ENCODE results near the gene WNT7A. TPM values are rescaled to one million over a fixed set of nuclear protein-coding genes. Genes with fewer than 3 reads are reported as not detected.

WNT7A gene
- total and polyA plus RNA-seq, 4 donors: 1.7 to 4.8 (median 2.0) TPM

GRCh38 chr3:13822042-13822441 lies 57.8 kb downstream of the WNT7A start:
- Histone ChIP-seq H3K9ac (ENCODE audit: insufficient read depth in 1 of 2, low read length in 2 of 2) (no peak overlapping the region), H3K9me3 (ENCODE audit: control insufficient read depth in 4 of 4, insufficient read depth in 3 of 4, low read length in 3 of 4) (peaks cover 0 to 31% (median 0%) of the 10 kb centered on the region in 4 donors), H3K4me1 (ENCODE audit: control insufficient read depth in 5 of 5, insufficient read depth in 5 of 5, low read length in 5 of 5) (no peaks in the 10 kb centered on the region), H3K4me3 (no peak overlapping the region), H3K27me3 (ENCODE audit: control insufficient read depth in 3 of 3, insufficient read depth in 3 of 3, low read length in 2 of 3) (no peaks in the 10 kb centered on the region), H3K36me3 (ENCODE audit: control insufficient read depth in 4 of 4, insufficient read depth in 4 of 4, low read length in 4 of 4) (no peaks in the 10 kb centered on the region), H3K27ac (ENCODE audit: low read depth in 1 of 2, low read length in 1 of 2) (no peak overlapping the region)
- no peak for TF ChIP-seq CTCF (IDR thresholded peaks at IDR 0.05; ENCODE audit: control extremely low read depth, extremely low read depth)
- 90 to 91% methylated on average over 5 of the region's 5 CpGs for WGBS, 2 donors
- no peak for ATAC-seq (ENCODE audit: insufficient read depth, low FRiP score)
- DNase-seq: no peak

GRCh38 chr3:13821126-13821525 lies 58.7 kb downstream of the WNT7A start:
- ATAC-seq (ENCODE audit: insufficient read depth, low FRiP score): no peak
- no peaks in the 10 kb centered on the region for H3K4me1 ChIP-seq (ENCODE audit: control insufficient read depth in 5 of 5, insufficient read depth in 5 of 5, low read length in 5 of 5)
- H3K9ac ChIP-seq (ENCODE audit: insufficient read depth in 1 of 2, low read length in 2 of 2): no peak overlapping the region
- no peak for DNase-seq
- peaks cover 0 to 40% (median 4%) of the 10 kb centered on the region in 4 donors for H3K9me3 ChIP-seq (ENCODE audit: control insufficient read depth in 4 of 4, insufficient read depth in 3 of 4, low read length in 3 of 4)
- no peaks in the 10 kb centered on the region for H3K36me3 ChIP-seq (ENCODE audit: control insufficient read depth in 4 of 4, insufficient read depth in 4 of 4, low read length in 4 of 4)
- no peaks in the 10 kb centered on the region for H3K27me3 ChIP-seq (ENCODE audit: control insufficient read depth in 3 of 3, insufficient read depth in 3 of 3, low read length in 2 of 3)
- H3K4me3 ChIP-seq: no peak overlapping the region
- no peak for TF ChIP-seq CTCF (IDR thresholded peaks at IDR 0.05; ENCODE audit: control extremely low read depth, extremely low read depth)
- 79% methylated on average over 3 of the region's 3 CpGs for WGBS, 2 donors
- H3K27ac ChIP-seq (ENCODE audit: low read depth in 1 of 2, low read length in 1 of 2): no peak overlapping the region

DNA sequence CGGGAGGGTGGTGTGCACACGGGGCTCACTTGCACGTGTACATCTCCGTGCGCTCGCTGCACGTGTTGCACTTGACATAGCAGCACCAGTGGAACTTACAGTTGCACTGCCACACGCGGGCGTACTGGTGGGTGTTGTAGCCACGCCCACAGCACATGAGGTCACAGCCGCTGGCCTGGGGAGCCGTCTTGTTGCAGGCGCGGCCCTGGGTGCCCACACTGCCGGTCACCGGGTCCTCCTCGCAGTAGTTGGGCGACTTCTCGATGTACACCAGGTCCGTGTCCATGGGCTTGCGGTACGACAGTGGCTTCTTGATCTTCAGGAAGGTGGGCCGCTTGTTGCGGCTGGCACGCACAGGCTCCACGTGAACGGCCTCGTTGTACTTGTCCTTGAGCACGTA lies 61.0 kb downstream of the WNT7A start:
- 81 to 91% methylated on average over 30 of the region's 30 CpGs for WGBS, 2 donors
- Histone ChIP-seq H3K27me3 (ENCODE audit: control insufficient read depth in 3 of 3, insufficient read depth in 3 of 3, low read length in 2 of 3) (no peaks in the 10 kb centered on the region), H3K36me3 (ENCODE audit: control insufficient read depth in 4 of 4, insufficient read depth in 4 of 4, low read length in 4 of 4) (no peaks in the 10 kb centered on the region)

More for the DNA sequence above, 61.0 kb downstream of the WNT7A start:
- Histone ChIP-seq H3K9me3 (ENCODE audit: control insufficient read depth in 4 of 4, insufficient read depth in 3 of 4, low read length in 3 of 4) (peaks cover 0 to 55% (median 21%) of the 10 kb centered on the region in 4 donors), H3K9ac (ENCODE audit: insufficient read depth in 1 of 2, low read length in 2 of 2) (no peak overlapping the region), H3K27ac (ENCODE audit: low read depth in 1 of 2, low read length in 1 of 2) (no peak overlapping the region), H3K4me3 (no peak overlapping the region), H3K4me1 (ENCODE audit: control insufficient read depth in 5 of 5, insufficient read depth in 5 of 5, low read length in 5 of 5) (no peaks in the 10 kb centered on the region)
- DNase-seq (no peak), ATAC-seq (ENCODE audit: insufficient read depth, low FRiP score) (no peak)
- TF ChIP-seq CTCF (IDR thresholded peaks at IDR 0.05; ENCODE audit: control extremely low read depth, extremely low read depth): no peak
